CD14-positive monocyte (primary cell): Measurements from ENCODE around the gene WIPF3. TPM values are rescaled to one million over a fixed set of nuclear protein-coding genes. Genes with fewer than 3 reads are reported as not detected.

Source experiments
- DNase-seq, 3 donors: peaks; one replicate each; pipeline ENCODE4 v3.0.0-alpha.2; 2011 to 2022
- H2AFZ ChIP-seq: 2 replicates; pipeline ENCODE4 v1.6.0; 2012; ENCODE audit warnings: mild to moderate bottlenecking, low read depth, low read length, inconsistent platforms; ENCODE audit not compliant: insufficient read depth, poor library complexity, severe bottlenecking
- H3K27ac ChIP-seq, 2 donors: 1 replicate in 1 of 2; 2 replicates in 1 of 2; pipeline ENCODE4 v1.5.1; 2012 to 2013; ENCODE audit warnings: low read length in 2 of 2, control low read depth in 1 of 2, inconsistent platforms in 1 of 2, low read depth in 1 of 2, mild to moderate bottlenecking in 1 of 2
- H3K27me3 ChIP-seq, 2 donors: one replicate each; pipeline versions ENCODE4 v1.6.0 to v1.6.1; 2011 to 2013; ENCODE audit warnings: low read length in 2 of 2; ENCODE audit not compliant: control insufficient read depth in 2 of 2, insufficient read depth in 2 of 2
- H3K36me3 ChIP-seq, 2 donors: replicated peaks in 1 of 2; 1 replicate in 1 of 2; 2 replicates in 1 of 2; pipeline versions ENCODE4 v1.5.1 to v1.6.1; 2012 to 2013; ENCODE audit warnings: low read length in 2 of 2, control low read depth in 1 of 2, inconsistent platforms in 1 of 2, mild to moderate bottlenecking in 1 of 2; ENCODE audit not compliant: insufficient read depth in 2 of 2, control insufficient read depth in 1 of 2
- H3K4me1 ChIP-seq, 2 donors: 1 replicate in 1 of 2; 2 replicates in 1 of 2; pipeline versions ENCODE4 v1.5.1 to v1.6.1; 2012 to 2013; ENCODE audit warnings: low read length in 2 of 2, control low read depth in 1 of 2, inconsistent platforms in 1 of 2, mild to moderate bottlenecking in 1 of 2, moderate library complexity in 1 of 2; ENCODE audit not compliant: insufficient read depth in 2 of 2, control insufficient read depth in 1 of 2
- H3K4me2 ChIP-seq: replicated peaks from 2 replicates; pipeline ENCODE3; 2012; ENCODE audit warnings: low read length, moderate library complexity, mild to moderate bottlenecking; ENCODE audit not compliant: poor library complexity, severe bottlenecking; ENCODE audit errors: extremely low read depth
- H3K4me3 ChIP-seq, 3 experiments: fragments of 200-600 bp in 1 of 3; sonication (generic) in 1 of 3; replicated peaks in 1 of 3; 1 replicate in 2 of 3; 2 replicates in 1 of 3; pipeline ENCODE4 v1.5.1; 2011 to 2013; ENCODE audit warnings: low read length in 3 of 3, mild to moderate bottlenecking in 3 of 3, control low read depth in 2 of 3, low read depth in 2 of 3, inconsistent platforms in 1 of 3, moderate library complexity in 1 of 3
- H3K79me2 ChIP-seq: 2 replicates; pipeline ENCODE4 v1.6.0; 2012; ENCODE audit warnings: mild to moderate bottlenecking, control low read depth, inconsistent platforms, low read length, moderate library complexity; ENCODE audit not compliant: insufficient read depth
- H3K9ac ChIP-seq: 2 replicates; pipeline ENCODE4 v1.6.0; 2017; ENCODE audit warnings: low read length, mild to moderate bottlenecking; ENCODE audit not compliant: insufficient read depth, poor library complexity, severe bottlenecking
- H3K9me3 ChIP-seq, 2 donors: replicated peaks in 1 of 2; 1 replicate in 1 of 2; 2 replicates in 1 of 2; pipeline versions ENCODE4 v1.5.1 to v1.6.1; 2012 to 2013; ENCODE audit warnings: low read length in 2 of 2, control low read depth in 1 of 2; ENCODE audit not compliant: control insufficient read depth in 1 of 2, insufficient read depth in 1 of 2
- H4K20me1 ChIP-seq: 2 replicates; pipeline ENCODE4 v1.6.0; 2012; ENCODE audit warnings: mild to moderate bottlenecking, low read length, control low read depth, moderate library complexity; ENCODE audit not compliant: insufficient read depth
- H3K27ac Mint-ChIP-seq, 7 donors: one replicate each; pipeline ENCODE4 v1.8.0; 2020; ENCODE audit warnings: mild to moderate bottlenecking in 7 of 7, mixed read lengths in 7 of 7, moderate library complexity in 6 of 7, inconsistent platforms in 2 of 7
- H3K27me3 Mint-ChIP-seq, 3 donors: one replicate each; pipeline ENCODE4 v1.8.0; 2021 to 2022; ENCODE audit warnings: low read depth in 3 of 3, mild to moderate bottlenecking in 3 of 3, mixed read lengths in 3 of 3, moderate library complexity in 3 of 3, inconsistent platforms in 1 of 3
- H3K36me3 Mint-ChIP-seq, 2 donors: one replicate each; pipeline ENCODE4 v1.8.0; 2020; ENCODE audit warnings: mixed read lengths in 2 of 2, inconsistent platforms in 1 of 2, mild to moderate bottlenecking in 1 of 2
- H3K4me1 Mint-ChIP-seq: one replicate; pipeline ENCODE4 v1.8.0; 2020; ENCODE audit warnings: mild to moderate bottlenecking, mixed read lengths
- H3K4me3 Mint-ChIP-seq, 2 donors: one replicate each; pipeline ENCODE4 v1.8.0; 2020; ENCODE audit warnings: mild to moderate bottlenecking in 2 of 2, mixed read lengths in 2 of 2, moderate library complexity in 1 of 2
- H3K9me3 Mint-ChIP-seq, 7 donors: one replicate each; pipeline ENCODE4 v1.8.0; 2020 to 2022; ENCODE audit warnings: mixed read lengths in 7 of 7, mild to moderate bottlenecking in 6 of 7, moderate library complexity in 6 of 7, inconsistent platforms in 2 of 7
- CTCF ChIP-seq: fragments of 200-600 bp; IDR thresholded peaks from one replicate; pipeline ENCODE4 v1.8.0; 2022; ENCODE audit warnings: antibody characterized with exemption, mild to moderate bottlenecking
- WGBS: methylation state at CpG from one replicate; pipeline ENCODE4 v1.1.5; 2013; ENCODE audit warnings: missing lambda C conversion rate; ENCODE audit not compliant: insufficient coverage; 5-methylcytosine and 5-hydroxymethylcytosine counted together
- intact Hi-C, 2 donors: fragments of 100-400 bp; cut with micrococcal nuclease; formaldehyde crosslinking; loops; one replicate each; pipeline versions ENCODE4 v1.15.0 to v1.15.1; 2023
- polyA plus RNA-seq, 3 donors: library from polyadenylated mRNA; depleted of rRNA in 1 of 3; unstranded in 2 of 3; stranded (reverse) in 1 of 3; fragments of 300-500 nt in 2 of 3; fragments of >200 nt in 1 of 3; fragmentation: Illumina TruSeq in 2 of 3; gene quantifications; 1 replicate in 2 of 3; 2 replicates in 1 of 3; pipeline ENCODE4 v1.2.3, GENCODE V29; 2012 to 2021

Gene WIPF3
- polyA plus RNA-seq, 3 donors, result not detected

DNA sequence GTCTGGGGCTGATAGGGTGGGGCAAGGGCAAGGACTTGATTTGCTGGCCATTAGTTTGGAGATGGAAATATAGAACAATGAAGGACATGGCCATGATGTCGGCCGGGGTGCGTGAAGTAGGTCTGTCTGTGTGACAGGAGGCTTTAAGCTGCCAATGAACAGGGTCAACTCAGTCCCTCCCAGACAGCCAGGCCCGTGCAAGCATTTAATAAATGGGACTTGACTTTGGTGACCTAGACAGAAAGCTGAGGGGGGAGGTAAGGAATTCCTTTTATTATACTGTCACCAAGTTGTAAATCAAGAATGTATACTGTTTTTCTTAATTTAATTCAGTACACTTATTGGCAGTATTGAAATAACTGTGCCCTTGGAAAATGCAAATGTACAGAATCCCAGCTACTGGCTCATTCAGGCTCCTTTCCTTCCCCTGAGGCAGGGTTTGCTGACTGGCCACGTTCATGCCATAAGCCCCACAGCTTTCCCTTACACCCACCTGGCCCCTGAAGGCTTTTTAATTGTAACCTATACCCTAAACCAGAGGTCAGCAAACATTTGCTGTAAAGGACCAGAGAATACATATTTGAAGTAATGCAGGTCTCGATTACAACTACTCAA lies 87.2 kb downstream of the WIPF3 start:
- intact Hi-C loops, result no loop called here

DNA sequence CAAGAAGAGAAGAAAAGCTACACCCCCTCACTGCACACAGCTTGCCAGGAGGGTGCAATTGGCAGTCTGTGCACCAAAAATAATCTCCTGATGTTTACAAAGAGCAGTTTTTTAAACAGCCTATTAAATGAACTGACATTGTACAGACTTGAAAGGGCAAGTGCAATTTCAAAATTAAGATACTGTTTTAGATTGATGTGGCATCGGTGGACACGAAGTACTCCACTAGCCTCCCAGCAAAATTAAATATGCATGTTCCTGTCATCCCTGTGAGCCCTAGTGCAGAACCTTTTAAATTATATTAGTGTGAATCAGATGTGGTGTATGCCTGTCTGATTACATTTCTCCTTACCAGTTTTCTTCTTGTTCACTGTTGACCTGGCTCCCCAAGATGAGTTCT lies 87.9 kb downstream of the WIPF3 start:
- H3K4me3 ChIP-seq, result no peak overlapping the region
- H3K9ac ChIP-seq, result no peak overlapping the region
- Mint-ChIP-seq H3K27ac (no peak overlapping the region), H3K4me1 (no peaks in the 10 kb centered on the region), H3K9me3 (peaks cover 0 to 7% (median 3%) of the 10 kb centered on the region in 7 donors), H3K27me3 (peaks cover 0 to 1% (median 0%) of the 10 kb centered on the region in 3 donors), H3K36me3 (no peaks in the 10 kb centered on the region), H3K4me3 (no peak overlapping the region)
- no peak for TF ChIP-seq CTCF
- no peaks in the 10 kb centered on the region for H3K27me3 ChIP-seq
- no peaks in the 10 kb centered on the region for H3K4me1 ChIP-seq
- no CpG with 5 or more reads among the region's 2 CpGs for WGBS
- no peak overlapping the region for H3K27ac ChIP-seq
- intact Hi-C loops, result no loop called here
- no peak overlapping the region for H2AFZ ChIP-seq
- H4K20me1 ChIP-seq, result no peaks in the 10 kb centered on the region
- no peaks in the 10 kb centered on the region for H3K79me2 ChIP-seq
- no peaks in the 10 kb centered on the region for H3K36me3 ChIP-seq
- H3K4me2 ChIP-seq, result no peak overlapping the region
- H3K9me3 ChIP-seq, result no peaks in the 10 kb centered on the region
- no peak for DNase-seq

More for the DNA sequence above, 87.2 kb downstream of the WIPF3 start:
- Histone ChIP-seq H3K4me3 (no peak overlapping the region), H4K20me1 (no peaks in the 10 kb centered on the region), H3K36me3 (no peaks in the 10 kb centered on the region), H3K27ac (no peak overlapping the region), H3K79me2 (no peaks in the 10 kb centered on the region), H3K4me2 (no peak overlapping the region), H3K9ac (no peak overlapping the region), H3K4me1 (no peaks in the 10 kb centered on the region), H3K9me3 (no peaks in the 10 kb centered on the region), H3K27me3 (no peaks in the 10 kb centered on the region), H2AFZ (no peak overlapping the region)
- Mint-ChIP-seq H3K27me3 (peaks cover 0 to 1% (median 0%) of the 10 kb centered on the region in 3 donors), H3K36me3 (no peaks in the 10 kb centered on the region), H3K9me3 (peaks cover 0 to 6% (median 2%) of the 10 kb centered on the region in 7 donors), H3K27ac (no peak overlapping the region), H3K4me3 (no peak overlapping the region), H3K4me1 (no peaks in the 10 kb centered on the region)
- TF ChIP-seq CTCF, result no peak
- WGBS, result 90% methylated on average over 2 of the region's 6 CpGs
- no peak for DNase-seq
